Gastrocnemius medialis (tissue), 4 donors: ENCODE results near the gene ENTPD1.

Experiments
- POLR2A ChIP-seq, 2 donors: fragments of 450-650 bp; IDR thresholded peaks; one replicate each; pipeline ENCODE4 v1.6.1; 2017; ENCODE audit warnings: antibody characterized with exemption in 2 of 2, mild to moderate bottlenecking in 2 of 2, moderate library complexity in 2 of 2
- TF ChIP-seq, protein P1 (sequence below), 5 experiments: fragments of 450-650 bp in 3 of 5; fragments of 200-600 bp in 2 of 5; sonication (generic) in 2 of 5; IDR thresholded peaks in 4 of 5; conservative IDR thresholded peaks in 1 of 5; 1 replicate in 4 of 5; 2 replicates in 1 of 5; pipeline ENCODE4 v1.5.1; 2016 to 2019; ENCODE audit warnings: antibody characterized with exemption in 5 of 5, mild to moderate bottlenecking in 3 of 5, moderate library complexity in 3 of 5

GRCh38 chr10:95706990-95707389 is 49.0 kb upstream of the ENTPD1 start:
- TF ChIP-seq, protein P1, sequence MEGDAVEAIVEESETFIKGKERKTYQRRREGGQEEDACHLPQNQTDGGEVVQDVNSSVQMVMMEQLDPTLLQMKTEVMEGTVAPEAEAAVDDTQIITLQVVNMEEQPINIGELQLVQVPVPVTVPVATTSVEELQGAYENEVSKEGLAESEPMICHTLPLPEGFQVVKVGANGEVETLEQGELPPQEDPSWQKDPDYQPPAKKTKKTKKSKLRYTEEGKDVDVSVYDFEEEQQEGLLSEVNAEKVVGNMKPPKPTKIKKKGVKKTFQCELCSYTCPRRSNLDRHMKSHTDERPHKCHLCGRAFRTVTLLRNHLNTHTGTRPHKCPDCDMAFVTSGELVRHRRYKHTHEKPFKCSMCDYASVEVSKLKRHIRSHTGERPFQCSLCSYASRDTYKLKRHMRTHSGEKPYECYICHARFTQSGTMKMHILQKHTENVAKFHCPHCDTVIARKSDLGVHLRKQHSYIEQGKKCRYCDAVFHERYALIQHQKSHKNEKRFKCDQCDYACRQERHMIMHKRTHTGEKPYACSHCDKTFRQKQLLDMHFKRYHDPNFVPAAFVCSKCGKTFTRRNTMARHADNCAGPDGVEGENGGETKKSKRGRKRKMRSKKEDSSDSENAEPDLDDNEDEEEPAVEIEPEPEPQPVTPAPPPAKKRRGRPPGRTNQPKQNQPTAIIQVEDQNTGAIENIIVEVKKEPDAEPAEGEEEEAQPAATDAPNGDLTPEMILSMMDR (IDR thresholded peaks at IDR 0.05 in 4 of 5, conservative IDR thresholded peaks at IDR 0.05 in 1 of 5) = no peak
- TF ChIP-seq POLR2A (IDR thresholded peaks at IDR 0.05) = no peak
